Stimulated activated naive CD8-positive, alpha-beta T cell treated with anti-CD3 and anti-CD28 coated beads, Interleukin-15, amount 100 ng/mL, for 72 hours (primary cell): ENCODE results near the gene ZNF548.
"Not testable (repeated sequence)": the region's sequence is repeated elsewhere in the genome, so short reads cannot be mapped to it uniquely, and the experiment has no call there.

Source experiments
- ATAC-seq: fragments of 150-1000 bp; cut with Tn5 transposase; 2 replicates; pipeline ENCODE4 v1.10.0; 2021; ENCODE audit warnings: mild to moderate bottlenecking, moderate library complexity
- DNase-seq, 2 donors: peaks; one replicate each; pipeline ENCODE4 v3.0.0; 2021 to 2022
- H3K27ac Mint-ChIP-seq, 2 donors: one replicate each; pipeline ENCODE4 v1.8.0; 2022; ENCODE audit warnings: mild to moderate bottlenecking in 2 of 2, mixed read lengths in 2 of 2, moderate library complexity in 2 of 2
- H3K27me3 Mint-ChIP-seq: one replicate; pipeline ENCODE4 v1.8.0; 2022; ENCODE audit warnings: mixed read lengths
- H3K4me1 Mint-ChIP-seq: one replicate; pipeline ENCODE4 v1.8.0; 2022; ENCODE audit warnings: mild to moderate bottlenecking, mixed read lengths
- H3K4me3 Mint-ChIP-seq, 2 donors: one replicate each; pipeline ENCODE4 v1.8.0; 2022; ENCODE audit warnings: mild to moderate bottlenecking in 2 of 2, mixed read lengths in 2 of 2, moderate library complexity in 1 of 2
- H3K9me3 Mint-ChIP-seq, 2 donors: one replicate each; pipeline ENCODE4 v1.8.0; 2022; ENCODE audit warnings: mixed read lengths in 2 of 2

ZNF548 gene

GRCh38 chr19:57389730-57390598 is at the start of gene ZNF548:
ZNF548 (plus strand) TSS chr19:57389854; CDS start chr19:57390100, 246 bp downstream.
- Mint-ChIP-seq H3K27me3 (no peaks in the 10 kb centered on the region), H3K27ac (peak within 1 kb of the TSS; percentile 94 to 97), H3K9me3 (peaks cover 14 to 16% of the 10 kb centered on the region in 2 donors), H3K4me1 (peaks cover 33% of the 10 kb centered on the region), H3K4me3 (peak within 1 kb of the TSS; percentile 94 to 97)
- ATAC-seq (peak; percentile 99), DNase-seq (peak; percentile 95 to 98)

DNA sequence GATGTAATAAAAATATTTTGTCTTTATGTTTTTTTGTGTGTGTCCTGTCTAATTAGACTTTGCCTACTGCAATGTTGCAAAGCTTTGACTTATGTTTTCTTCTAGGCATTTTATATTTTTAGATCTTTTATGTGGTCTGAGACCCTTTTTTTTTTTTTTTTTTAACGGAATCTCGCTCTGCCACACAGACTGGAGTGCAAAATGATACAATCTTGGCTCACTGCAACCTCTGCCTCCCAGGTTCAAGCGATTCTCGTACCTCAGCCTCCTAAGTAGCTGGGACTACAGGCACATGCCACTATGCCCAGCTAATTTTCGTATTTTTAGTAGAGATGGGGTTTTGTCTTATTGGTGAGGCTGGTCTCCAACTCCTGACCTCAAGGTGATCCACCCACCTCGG is 47.1 kb upstream of the ZNF548 start:
- H3K27me3 Mint-ChIP-seq, result peaks cover 7% of the 10 kb centered on the region
- H3K4me1 Mint-ChIP-seq, result no peaks in the 10 kb centered on the region
- ATAC-seq, result no peak
- H3K27ac Mint-ChIP-seq, result no peak overlapping the region
- DNase-seq, result no peak
- H3K4me3 Mint-ChIP-seq, result no peak overlapping the region
- H3K9me3 Mint-ChIP-seq, result peaks cover 16 to 31% of the 10 kb centered on the region in 2 donors

DNA sequence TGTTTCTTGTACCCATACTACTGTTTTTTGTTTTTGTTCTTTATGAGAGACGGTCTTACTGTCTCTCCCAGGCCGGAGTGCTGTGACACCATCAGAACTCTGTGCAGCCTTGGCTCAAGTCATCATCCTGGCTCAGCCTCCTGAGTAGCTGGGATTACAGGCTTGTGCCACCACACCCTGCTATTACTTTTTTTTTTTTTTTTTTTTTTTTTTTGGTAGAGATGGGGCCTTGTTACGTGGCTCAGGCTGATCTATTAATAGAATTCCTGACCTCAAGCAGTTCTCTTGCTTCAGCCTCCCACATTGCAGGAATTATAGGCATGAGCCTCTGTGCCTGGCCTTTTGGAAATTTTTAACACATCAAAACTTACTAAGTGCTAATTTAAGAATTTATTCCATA is 41.5 kb upstream of the ZNF548 start:
- H3K27ac Mint-ChIP-seq, result peak overlapping the region in 1 of 2 donors; percentile 54
- H3K4me1 Mint-ChIP-seq, result peaks cover 26% of the 10 kb centered on the region
- no peak for ATAC-seq
- no peak for DNase-seq
- H3K4me3 Mint-ChIP-seq, result no peak overlapping the region
- H3K9me3 Mint-ChIP-seq, result peaks cover 20 to 29% of the 10 kb centered on the region in 2 donors
- H3K27me3 Mint-ChIP-seq, result peaks cover 7% of the 10 kb centered on the region

DNA sequence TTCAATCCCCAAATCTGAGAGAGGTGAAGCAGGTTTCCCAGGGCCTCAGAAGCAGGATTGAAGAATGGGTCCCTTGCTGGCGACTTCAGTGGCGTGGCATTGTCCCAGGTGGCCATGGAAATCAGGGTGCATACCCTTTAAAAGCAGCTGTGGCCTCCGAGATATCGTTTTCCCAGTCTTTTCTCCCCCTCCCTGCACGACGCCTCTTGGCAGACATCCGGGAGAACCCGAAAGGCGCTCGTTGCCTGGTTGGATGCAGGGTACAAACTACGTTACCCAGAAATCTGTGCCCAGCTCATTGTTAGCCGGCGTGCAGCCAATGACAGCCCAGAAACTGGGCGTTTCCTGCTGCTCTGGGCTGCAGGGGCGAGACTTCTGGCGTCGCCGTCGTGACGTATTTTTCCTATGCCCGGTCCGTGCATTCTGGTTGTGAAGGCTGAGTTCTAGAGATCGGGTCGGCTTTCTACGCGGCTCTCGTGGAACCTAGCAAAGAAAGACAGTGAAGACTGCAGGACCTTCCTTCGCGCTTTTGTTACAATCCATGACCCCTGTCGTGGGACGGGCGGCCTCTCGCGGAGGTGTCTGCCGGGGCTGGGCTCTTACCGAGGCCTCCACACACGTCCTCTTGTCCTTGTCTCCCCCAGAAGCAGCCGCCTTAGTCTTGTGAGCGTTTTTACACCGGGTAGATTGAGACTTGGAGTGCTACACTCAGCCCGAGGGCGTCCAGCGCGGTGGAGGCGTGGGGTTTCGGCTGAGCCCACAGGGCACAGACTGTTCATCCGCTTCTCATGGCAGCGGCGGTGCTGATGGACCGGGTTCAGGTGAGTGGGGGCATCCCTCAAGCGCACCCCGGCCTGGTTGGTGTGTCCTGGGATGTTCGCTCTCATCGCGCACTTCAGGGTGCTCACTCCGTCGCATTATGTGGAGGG is 38.5 kb upstream of the ZNF548 start, which contains the start of gene ZNF304:
Gene ZNF304 (plus strand): TSS at position 395 of the 929 bp plus-strand sequence. CDS start 394 bp downstream, at position 789.
- H3K4me3 Mint-ChIP-seq, result peak within 1 kb of the TSS; percentile 95 to 99
- DNase-seq, result peak; percentile 74 to 85
- peak within 1 kb of the TSS; percentile 92 to 96 for H3K27ac Mint-ChIP-seq
- peaks cover 35 to 50% of the 10 kb centered on the region in 2 donors for H3K9me3 Mint-ChIP-seq
- H3K4me1 Mint-ChIP-seq, result peaks cover 31% of the 10 kb centered on the region
- peaks cover 7% of the 10 kb centered on the region for H3K27me3 Mint-ChIP-seq
- ATAC-seq, result peak; percentile 100

- peak overlapping the region; percentile 92 to 96 for H3K27ac Mint-ChIP-seq
- no peak for ATAC-seq
- DNase-seq, result no peak
These were observed 37.8 kb upstream of the ZNF548 start for GRCh38 chr19:57351867-57352266.

DNA sequence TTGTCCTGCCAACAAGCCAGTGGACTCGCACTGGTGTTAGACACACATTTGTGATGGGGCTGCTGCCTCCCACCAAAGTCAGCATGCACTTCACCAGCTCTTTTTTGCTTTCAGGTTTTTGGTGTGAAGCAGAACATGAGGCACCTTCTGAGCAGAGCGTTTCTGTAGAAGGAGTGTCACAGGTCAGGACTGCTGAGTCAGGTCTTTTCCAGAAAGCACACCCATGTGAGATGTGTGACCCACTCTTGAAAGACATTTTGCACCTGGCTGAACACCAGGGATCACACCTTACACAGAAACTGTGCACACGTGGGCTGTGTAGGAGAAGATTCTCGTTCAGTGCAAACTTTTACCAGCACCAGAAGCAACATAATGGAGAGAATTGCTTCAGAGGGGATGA is 33.7 kb upstream of the ZNF548 start:
- H3K27ac Mint-ChIP-seq, result no peak overlapping the region
- H3K4me3 Mint-ChIP-seq, result no peak overlapping the region
- H3K4me1 Mint-ChIP-seq, result peaks cover 26% of the 10 kb centered on the region
- no peaks in the 10 kb centered on the region for H3K27me3 Mint-ChIP-seq
- H3K9me3 Mint-ChIP-seq, result peaks cover 46 to 58% of the 10 kb centered on the region in 2 donors
- DNase-seq, result no peak
- no peak for ATAC-seq

More at GRCh38 chr19:57351867-57352266, 37.8 kb upstream of the ZNF548 start:
- Mint-ChIP-seq H3K27me3 (no peaks in the 10 kb centered on the region), H3K9me3 (peaks cover 42 to 50% of the 10 kb centered on the region in 2 donors), H3K4me3 (peak overlapping the region; percentile 95 to 99), H3K4me1 (peaks cover 31% of the 10 kb centered on the region)

GRCh38 chr19:57357406-57357805 is 32.2 kb upstream of the ZNF548 start:
- H3K4me3 Mint-ChIP-seq, result no peak overlapping the region
- H3K9me3 Mint-ChIP-seq, result peaks cover 41 to 44% of the 10 kb centered on the region in 2 donors
- ATAC-seq (no peak), DNase-seq (no peak)
- H3K27me3 Mint-ChIP-seq, result no peaks in the 10 kb centered on the region
- H3K4me1 Mint-ChIP-seq, result peaks cover 12% of the 10 kb centered on the region
- no peak overlapping the region for H3K27ac Mint-ChIP-seq

GRCh38 chr19:57359300-57359699 is 30.4 kb upstream of the ZNF548 start:
- Mint-ChIP-seq H3K27me3 (no peaks in the 10 kb centered on the region), H3K4me3 (no peak overlapping the region), H3K27ac (no peak overlapping the region), H3K4me1 (peaks cover 9% of the 10 kb centered on the region), H3K9me3 (peaks cover 40 to 42% of the 10 kb centered on the region in 2 donors)
- ATAC-seq (no peak), DNase-seq (no peak)

DNA sequence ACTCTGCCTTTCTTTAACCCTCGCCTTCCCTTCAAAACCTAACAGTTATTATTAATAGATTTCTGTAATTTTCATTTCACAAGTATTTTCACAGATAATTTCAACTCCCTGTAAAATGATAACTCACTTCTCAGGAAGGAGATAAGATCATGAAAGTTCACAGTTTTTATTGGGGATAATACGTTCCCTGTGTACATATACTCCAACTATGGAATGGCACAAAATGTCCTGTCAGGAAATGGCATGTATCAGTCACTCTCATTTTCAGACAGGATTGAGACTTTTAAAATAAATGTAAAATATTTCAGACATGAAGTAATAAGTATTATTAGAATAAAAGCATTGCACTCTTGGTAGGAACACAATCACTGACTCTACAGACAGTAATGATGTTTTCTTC is 27.2 kb upstream of the ZNF548 start:
- Mint-ChIP-seq H3K4me1 (peaks cover 11% of the 10 kb centered on the region), H3K4me3 (peak overlapping the region in 1 of 2 donors; percentile 98), H3K9me3 (peaks cover 20 to 24% of the 10 kb centered on the region in 2 donors), H3K27ac (no peak overlapping the region), H3K27me3 (no peaks in the 10 kb centered on the region)
- ATAC-seq (no peak), DNase-seq (no peak)

DNA sequence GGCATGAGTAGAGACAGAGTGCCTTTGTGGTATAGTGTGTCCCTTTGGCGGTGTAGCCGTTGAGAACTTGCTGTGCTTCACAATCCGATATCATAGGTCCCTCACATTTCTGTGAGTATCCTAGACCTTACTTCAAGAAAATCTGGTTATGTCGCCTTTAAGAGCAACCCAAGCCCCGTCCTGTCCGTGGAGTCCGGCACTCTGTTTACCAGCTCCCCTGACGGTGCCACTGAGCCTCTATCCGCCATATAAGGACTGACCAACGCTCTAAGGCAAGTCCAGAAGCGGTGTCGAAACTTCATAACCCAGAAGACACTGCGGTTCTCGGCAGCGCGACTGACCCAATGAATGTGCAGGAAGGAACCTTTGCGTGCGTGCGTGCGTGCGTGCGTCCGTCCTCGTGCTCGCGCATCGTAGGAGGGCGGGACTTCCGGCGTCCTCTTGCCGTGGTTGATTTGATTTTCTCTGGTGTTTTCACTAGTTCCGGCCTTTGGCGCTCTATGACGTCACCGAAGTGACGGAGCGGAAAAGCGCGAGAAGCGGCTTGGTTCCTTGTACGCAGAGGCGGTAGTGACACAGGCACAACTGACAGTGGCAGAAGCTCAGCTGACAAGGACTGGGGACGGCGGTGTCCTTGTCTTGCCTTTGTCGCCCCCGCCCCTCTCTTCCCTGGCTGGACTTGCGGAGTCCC is 26.5 kb upstream of the ZNF548 start, which contains the start of the genes TRAPPC2B and ZNF547:
Gene TRAPPC2B (plus strand): TSS at position 555 of the 691 bp plus-strand sequence. CDS start 1,283 bp downstream, outside the sequence.
Gene ZNF547 (plus strand): TSS at position 555 of the 691 bp plus-strand sequence. CDS start 5,005 bp downstream, outside the sequence.
- H3K27me3 Mint-ChIP-seq, result no peaks in the 10 kb centered on the region
- H3K9me3 Mint-ChIP-seq, result peaks cover 20 to 21% of the 10 kb centered on the region in 2 donors
- H3K4me3 Mint-ChIP-seq, result peak within 1 kb of the TSS; percentile 98 to 99
- DNase-seq (peak; percentile 94 to 99), ATAC-seq (peak; percentile 96)
- H3K4me1 Mint-ChIP-seq, result peaks cover 11% of the 10 kb centered on the region
- H3K27ac Mint-ChIP-seq, result peak within 1 kb of the TSS; percentile 96 to 99

- Mint-ChIP-seq H3K27ac (peak overlapping the region; percentile 96 to 99), H3K9me3 (peaks cover 23 to 27% of the 10 kb centered on the region in 2 donors), H3K4me1 (peaks cover 11% of the 10 kb centered on the region), H3K27me3 (no peaks in the 10 kb centered on the region), H3K4me3 (peak overlapping the region; percentile 98 to 99)
- ATAC-seq, result peak; percentile 27
- DNase-seq, result no peak
These were observed 25.9 kb upstream of the ZNF548 start for GRCh38 chr19:57363688-57364181.

GRCh38 chr19:57366776-57367175 is 22.9 kb upstream of the ZNF548 start:
- Mint-ChIP-seq H3K27me3 (no peaks in the 10 kb centered on the region), H3K9me3 (peaks cover 34 to 44% of the 10 kb centered on the region in 2 donors), H3K4me3 (no peak overlapping the region), H3K4me1 (peaks cover 11% of the 10 kb centered on the region), H3K27ac (no peak overlapping the region)
- no peak for ATAC-seq
- no peak for DNase-seq

- H3K4me1 Mint-ChIP-seq, result no peaks in the 10 kb centered on the region
- DNase-seq, result no peak
- ATAC-seq, result no peak
- no peaks in the 10 kb centered on the region for H3K27me3 Mint-ChIP-seq
- H3K4me3 Mint-ChIP-seq, result no peak overlapping the region
- peaks cover 36 to 90% of the 10 kb centered on the region in 2 donors for H3K9me3 Mint-ChIP-seq
- no peak overlapping the region for H3K27ac Mint-ChIP-seq
These were observed 15.5 kb upstream of the ZNF548 start for GRCh38 chr19:57374179-57374578.

DNA sequence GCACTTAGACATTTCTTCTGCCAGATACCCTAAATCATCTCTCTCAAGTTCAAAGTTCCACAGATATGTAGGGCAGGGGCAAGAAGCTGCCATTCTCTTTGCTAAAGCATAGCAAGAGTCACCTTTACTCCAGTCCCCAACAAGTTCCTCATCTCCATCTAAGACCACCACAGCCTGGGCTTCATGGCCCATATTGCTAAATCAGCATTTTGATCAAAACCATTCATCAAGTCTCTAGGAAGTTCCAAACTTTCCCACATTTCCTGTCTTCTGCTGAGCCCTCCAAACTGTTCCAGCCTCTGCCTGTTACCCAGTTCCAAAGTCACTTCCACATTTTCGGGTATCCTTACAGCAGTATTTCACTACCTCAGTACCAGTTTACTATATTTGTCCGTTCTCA is 15.0 kb upstream of the ZNF548 start:
- H3K27me3 Mint-ChIP-seq, ATAC-seq, H3K27ac Mint-ChIP-seq, H3K4me3 Mint-ChIP-seq, DNase-seq, H3K4me1 Mint-ChIP-seq: not testable (repeated sequence)
- peaks cover 37 to 90% of the 10 kb centered on the region in 2 donors for H3K9me3 Mint-ChIP-seq
